HepG2 (cell line): ENCODE results near the gene ZBTB48. TPM values are rescaled to one million over a fixed set of nuclear protein-coding genes. Genes with fewer than 3 reads are reported as not detected.

Experiments used
- ATAC-seq: fragments of 200-7000 bp; cut with Tn5 transposase; 3 replicates; pipeline ENCODE4 v1.9.1; 2020; ENCODE audit warnings: mild to moderate bottlenecking, moderate library complexity
- BruUV-seq: library from RNA; stranded (reverse); fragments of 400-500 nt; replicated peaks from 2 replicates; lab custom pipeline; 2021; lab: Mats Ljungman, UMichigan
- CTCF ChIA-PET: fragments of 300-600 bp; formaldehyde crosslinking; extraction: SDS; loops from one replicate; lab custom pipeline; 2021; ENCODE audit warnings: low total read pairs, inconsistent platforms, low intra/inter-chr PET ratio; lab: Yijun Ruan, JAX
- POLR2A ChIA-PET: fragments of 350-600 bp; sonication (Branson Sonifier 250); formaldehyde crosslinking; loops from one replicate; lab custom pipeline; 2020; ENCODE audit warnings: antibody characterized with exemption, inconsistent platforms; lab: Yijun Ruan, JAX
- DNase-seq: peaks from one replicate; pipeline ENCODE4 v3.0.0-alpha.2; 2015; ENCODE audit warnings: low spot score
- FAIRE-seq: peaks from 3 replicates; lab custom pipeline; 2011; peaks lifted over from hg19 to GRCh38; lab: Jason Lieb, UNC
- H2AFZ ChIP-seq: one replicate; pipeline ENCODE4 v1.6.1; 2011; ENCODE audit warnings: low read length, inconsistent platforms
- H3K27ac ChIP-seq: fragments of 300-600 bp; 3 replicates; pipeline ENCODE4 v1.8.0; 2011; ENCODE audit warnings: mixed run types, mild to moderate bottlenecking, mixed read lengths, low read length, inconsistent platforms; ENCODE audit not compliant: insufficient read depth; ENCODE audit errors: extremely low read length
- H3K27me3 ChIP-seq, 2 experiments: fragments of 200-600 bp in 1 of 2; 2 replicates in 1 of 2; 3 replicates in 1 of 2; pipeline versions ENCODE4 v1.6.0 to v1.8.0; 2011; ENCODE audit warnings: low read length in 2 of 2, mild to moderate bottlenecking in 2 of 2, moderate library complexity in 2 of 2, inconsistent platforms in 1 of 2; ENCODE audit not compliant: insufficient read depth in 2 of 2, control insufficient read depth in 1 of 2
- H3K36me3 ChIP-seq, 2 experiments: fragments of 200-600 bp in 1 of 2; replicated peaks in 1 of 2; 2 replicates in 1 of 2; 3 replicates in 1 of 2; pipeline versions ENCODE4 v1.5.1 to v1.8.0; 2011; ENCODE audit warnings: low read length in 2 of 2, inconsistent platforms in 1 of 2; ENCODE audit not compliant: insufficient read depth in 2 of 2, control insufficient read depth in 1 of 2
- H3K4me1 ChIP-seq: 2 replicates; pipeline ENCODE4 v1.5.1; 2012; ENCODE audit warnings: low read length, inconsistent platforms; ENCODE audit not compliant: insufficient read depth
- H3K4me2 ChIP-seq: 2 replicates; pipeline ENCODE4 v1.6.0; 2011; ENCODE audit warnings: low read depth, low read length, inconsistent platforms
- H3K4me3 ChIP-seq, 3 experiments: fragments of 200-600 bp in 1 of 3; sonication (generic), shearing (Covaris generic) in 1 of 3; replicated peaks in 1 of 3; 2 replicates each; pipeline ENCODE4 v1.5.1; 2011 to 2016; ENCODE audit warnings: low read length in 3 of 3, inconsistent platforms in 2 of 3, low read depth in 2 of 3, mild to moderate bottlenecking in 2 of 3, control low read depth in 1 of 3, mixed read lengths in 1 of 3; ENCODE audit not compliant: insufficient read depth in 1 of 3
- H3K79me2 ChIP-seq: one replicate; pipeline ENCODE4 v1.6.1; 2011; ENCODE audit warnings: low read length, inconsistent platforms; ENCODE audit not compliant: insufficient read depth
- H3K9ac ChIP-seq: 2 replicates; pipeline ENCODE4 v1.6.0; 2011; ENCODE audit warnings: mild to moderate bottlenecking, low read depth, low read length, inconsistent platforms; ENCODE audit not compliant: insufficient read depth
- H3K9me3 ChIP-seq: 2 replicates; pipeline ENCODE4 v1.5.1; 2012; ENCODE audit warnings: mild to moderate bottlenecking, low read length
- H4K20me1 ChIP-seq: 2 replicates; pipeline ENCODE4 v1.6.0; 2011; ENCODE audit warnings: inconsistent platforms, mild to moderate bottlenecking, low read length, moderate library complexity; ENCODE audit not compliant: insufficient read depth
- BCL6 ChIP-seq: IDR thresholded peaks from 2 replicates; pipeline ENCODE4 v1.6.1; 2016; ENCODE audit warnings: missing genetic modification reagents, missing compliant biosample characterization
- ZNF354B ChIP-seq: sonication (generic); formaldehyde crosslinking; IDR thresholded peaks from 2 replicates; pipeline ENCODE4 v1.8.0; 2022; ENCODE audit warnings: mild to moderate bottlenecking, missing genetic modification reagents
- ZNF432 ChIP-seq: sonication (generic); formaldehyde crosslinking; IDR thresholded peaks from 2 replicates; pipeline ENCODE4 v1.5.0; 2020; ENCODE audit warnings: missing genetic modification reagents, mild to moderate bottlenecking, borderline replicate concordance
- ZNF513 ChIP-seq: sonication (generic); formaldehyde crosslinking; conservative IDR thresholded peaks from 2 replicates; pipeline ENCODE4 v1.5.0; 2020; ENCODE audit warnings: missing genetic modification reagents
- ZSCAN25 ChIP-seq: sonication (generic); formaldehyde crosslinking; IDR thresholded peaks from 2 replicates; pipeline ENCODE4 v1.8.0; 2022; ENCODE audit warnings: mild to moderate bottlenecking, missing genetic modification reagents
- WGBS: methylation state at CpG from one replicate; pipeline ENCODE4 v1.1.6; 2017; ENCODE audit warnings: low lambda C conversion rate; 5-methylcytosine and 5-hydroxymethylcytosine counted together
- in situ Hi-C: cut with HindIII; loops from 2 replicates; pipeline ENCODE4 v1.10.0; 2017; ENCODE audit warnings: low pct_unique_long_range_greater_than_20kb; ENCODE audit not compliant: extremely low pct_ligation_motif_present
- intact Hi-C: fragments of 100-400 bp; cut with micrococcal nuclease; formaldehyde crosslinking; loops from one replicate; pipeline ENCODE4 v1.10.0; 2022; ENCODE audit not compliant: unreplicated experiment
- polyA plus RNA-seq, 8 experiments: library from polyadenylated mRNA; depleted of rRNA in 3 of 8; stranded (reverse) in 7 of 8; unstranded in 1 of 8; fragments of >200 nt; fragmentation: Illumina TruSeq in 4 of 8; extraction: Trizol in 4 of 8; gene quantifications; 2 replicates each; pipeline versions ENCODE4 v1.2.1 to v1.2.3, GENCODE V29; 2011 to 2016; ENCODE audit warnings: low read depth in 4 of 8, missing spikeins in 1 of 8, mixed read lengths in 1 of 8; ENCODE audit not compliant: insufficient read depth in 1 of 8
- total RNA-seq, 5 experiments: library from RNA; depleted of rRNA; stranded (reverse); fragments of >200 nt; fragmentation: Illumina TruSeq; extraction: Trizol; gene quantifications; 2 replicates each; pipeline ENCODE4 v1.2.3, GENCODE V29; 2016; ENCODE audit warnings: low read depth in 1 of 5

Gene ZBTB48
- total and polyA plus RNA-seq, 2 of the 13 experiments (the other 11 are each of a cell fraction or from before 2014, with no cell fraction given): 13.0 to 17.1 TPM

- H3K27me3 ChIP-seq: no peaks in the 10 kb centered on the region
- no peak overlapping the region for H2AFZ ChIP-seq
- H3K4me1 ChIP-seq: peaks cover 24% of the 10 kb centered on the region
- no peak overlapping the region for H3K4me3 ChIP-seq
- ATAC-seq (no peak), FAIRE-seq (no peak)
- 99% methylated on average over 4 of the region's 4 CpGs for WGBS
- no peak overlapping the region for H3K9ac ChIP-seq
- peaks cover 32% of the 10 kb centered on the region for H3K79me2 ChIP-seq
- no peak overlapping the region for H3K27ac ChIP-seq
- H3K4me2 ChIP-seq: no peak overlapping the region
- no TSS peak for BruUV-seq
- intact Hi-C loops: no loop called here
- TF ChIP-seq ZNF513 (CRISPR knock-in tag) (no peak), ZNF354B (CRISPR knock-in tag) (no peak), ZNF432 (CRISPR knock-in tag) (no peak), BCL6 (CRISPR knock-in tag) (no peak), ZSCAN25 (CRISPR knock-in tag) (no peak)
- TF ChIP-seq, all 625 proteins: peak for 0
- no peaks in the 10 kb centered on the region; the same call in 1 of the 2 replicates for H4K20me1 ChIP-seq
- H3K36me3 ChIP-seq: peaks cover 20 to 65% of the 10 kb centered on the region in 2 experiments; a peak in 4 of 5 replicates
- in situ Hi-C loops: no loop called here
- ChIA-PET CTCF (no interaction called here), POLR2A (no interaction called here)
- H3K9me3 ChIP-seq: no peaks in the 10 kb centered on the region
- no peak for DNase-seq
Observed at GRCh38 chr1:6619045-6619444, 39.3 kb downstream of the ZBTB48 start.
